Measurements from ENCODE around the gene RIT2.

Gene RIT2

GRCh38 chr18:43029414-43029813 is 86.1 kb downstream of the RIT2 start:
- H3K4me1 ChIP-seq (ENCODE audit: insufficient read depth, low read length, severe bottlenecking) = no peaks in the 10 kb centered on the region

GRCh38 chr18:43022874-43023273 is 92.6 kb downstream of the RIT2 start:
- no peak overlapping the region for H3K4me3 ChIP-seq (ENCODE audit: low read depth, low read length, poor library complexity, severe bottlenecking)
- H3K36me3 ChIP-seq (ENCODE audit: insufficient read depth, low read length) = no peaks in the 10 kb centered on the region
- H4K20me1 ChIP-seq (ENCODE audit: insufficient read depth, low read length) = no peaks in the 10 kb centered on the region
- no peaks in the 10 kb centered on the region for H3K9me2 ChIP-seq (ENCODE audit: low read depth, low read length)
- no peak for TF ChIP-seq CTCF (IDR thresholded peaks at IDR 0.05; ENCODE audit: low read length)
- no peak for TF ChIP-seq EZH2 (IDR thresholded peaks at IDR 0.05; ENCODE audit: borderline replicate concordance, low read length)
- H3K27ac ChIP-seq (ENCODE audit: low read depth, low read length, poor library complexity, severe bottlenecking) = no peak overlapping the region
- no peak overlapping the region for H3K4me2 ChIP-seq (ENCODE audit: low read length)
- H3K79me2 ChIP-seq (ENCODE audit: insufficient read depth, low read length) = no peaks in the 10 kb centered on the region
- H3K4me1 ChIP-seq (ENCODE audit: insufficient read depth, low read length, severe bottlenecking) = no peaks in the 10 kb centered on the region
- no peaks in the 10 kb centered on the region for H3F3A ChIP-seq (ENCODE audit: insufficient read depth, low read length)
- H3K9ac ChIP-seq (ENCODE audit: low read length) = no peak overlapping the region
- H3K27me3 ChIP-seq (ENCODE audit: insufficient read depth, low read length) = no peaks in the 10 kb centered on the region
- no peak overlapping the region for H2AFZ ChIP-seq (ENCODE audit: low read length)
- H3K9me3 ChIP-seq (ENCODE audit: low read length) = no peaks in the 10 kb centered on the region

More at GRCh38 chr18:43029414-43029813, 86.1 kb downstream of the RIT2 start:
- no peaks in the 10 kb centered on the region for H3K79me2 ChIP-seq (ENCODE audit: insufficient read depth, low read length)
- H3K9me2 ChIP-seq (ENCODE audit: low read depth, low read length) = no peaks in the 10 kb centered on the region
- H3K9me3 ChIP-seq (ENCODE audit: low read length) = no peaks in the 10 kb centered on the region
- TF ChIP-seq CTCF (IDR thresholded peaks at IDR 0.05; ENCODE audit: low read length) (no peak), EZH2 (IDR thresholded peaks at IDR 0.05; ENCODE audit: borderline replicate concordance, low read length) (no peak)
- no peaks in the 10 kb centered on the region for H3K27me3 ChIP-seq (ENCODE audit: insufficient read depth, low read length)
- H3K4me3 ChIP-seq (ENCODE audit: low read depth, low read length, poor library complexity, severe bottlenecking) = no peak overlapping the region
- H2AFZ ChIP-seq (ENCODE audit: low read length) = no peak overlapping the region
- H4K20me1 ChIP-seq (ENCODE audit: insufficient read depth, low read length) = no peaks in the 10 kb centered on the region
- H3F3A ChIP-seq (ENCODE audit: insufficient read depth, low read length) = no peaks in the 10 kb centered on the region
- no peak overlapping the region for H3K27ac ChIP-seq (ENCODE audit: low read depth, low read length, poor library complexity, severe bottlenecking)
- no peaks in the 10 kb centered on the region for H3K36me3 ChIP-seq (ENCODE audit: insufficient read depth, low read length)
- no peak overlapping the region for H3K4me2 ChIP-seq (ENCODE audit: low read length)
- no peak overlapping the region for H3K9ac ChIP-seq (ENCODE audit: low read length)

- H3K4me1 ChIP-seq (ENCODE audit: insufficient read depth, low read length, severe bottlenecking) = no peaks in the 10 kb centered on the region
- H3F3A ChIP-seq (ENCODE audit: insufficient read depth, low read length) = no peaks in the 10 kb centered on the region
- no peaks in the 10 kb centered on the region for H4K20me1 ChIP-seq (ENCODE audit: insufficient read depth, low read length)
- no peak overlapping the region for H3K4me2 ChIP-seq (ENCODE audit: low read length)
- no peak overlapping the region for H3K9ac ChIP-seq (ENCODE audit: low read length)
- no peaks in the 10 kb centered on the region for H3K36me3 ChIP-seq (ENCODE audit: insufficient read depth, low read length)
- no peaks in the 10 kb centered on the region for H3K9me3 ChIP-seq (ENCODE audit: low read length)
- H3K27me3 ChIP-seq (ENCODE audit: insufficient read depth, low read length) = no peaks in the 10 kb centered on the region
- no peak overlapping the region for H3K4me3 ChIP-seq (ENCODE audit: low read depth, low read length, poor library complexity, severe bottlenecking)
- no peak overlapping the region for H2AFZ ChIP-seq (ENCODE audit: low read length)
- TF ChIP-seq EZH2 (IDR thresholded peaks at IDR 0.05; ENCODE audit: borderline replicate concordance, low read length) (no peak), CTCF (IDR thresholded peaks at IDR 0.05; ENCODE audit: low read length) (no peak)
- no peaks in the 10 kb centered on the region for H3K9me2 ChIP-seq (ENCODE audit: low read depth, low read length)
- H3K27ac ChIP-seq (ENCODE audit: low read depth, low read length, poor library complexity, severe bottlenecking) = no peak overlapping the region
- H3K79me2 ChIP-seq (ENCODE audit: insufficient read depth, low read length) = no peaks in the 10 kb centered on the region
Measured at GRCh38 chr18:43017622-43018021, 97.9 kb downstream of the RIT2 start.

All from OCI-LY1 (cell line).